Right lobe of liver (tissue), 4 donors: Measurements from ENCODE around the gene RPUSD1.
"Not testable (repeated sequence)": the region's sequence is repeated elsewhere in the genome, so short reads cannot be mapped to it uniquely, and the experiment has no call there.

Experiments used
- CTCF ChIP-seq, 4 donors: fragments of 200-600 bp in 3 of 4; fragments of 450-650 bp in 1 of 4; IDR thresholded peaks; one replicate each; pipeline versions ENCODE4 v1.5.1 to v1.8.0; 2016 to 2022; ENCODE audit warnings: antibody characterized with exemption in 4 of 4, mild to moderate bottlenecking in 2 of 4
- POLR2A ChIP-seq: fragments of 450-650 bp; IDR thresholded peaks from one replicate; pipeline ENCODE4 v1.6.1; 2017; ENCODE audit warnings: antibody characterized with exemption, mild to moderate bottlenecking
- donor health status: DM: no; HTN: no; CAD: no.
- donor health status: DM: no; HTN: no; CAD: no.
- donor health status: DM: no; HTN: yes; CAD: no.

GRCh38 chr16:776298-776697 is 11.9 kb downstream of the RPUSD1 start:
- TF ChIP-seq CTCF (IDR thresholded peaks at IDR 0.05); POLR2A: not testable (repeated sequence)
